GM19463 (cell line): ENCODE measurements around the gene DTHD1.

Experiments
- ATAC-seq: cut with Tn5 transposase; IDR thresholded peaks from one replicate; pipeline ENCODE4 v1.9.1; 2021; ENCODE audit warnings: mild to moderate bottlenecking, moderate library complexity; ENCODE audit not compliant: unreplicated experiment

DTHD1 gene

DNA sequence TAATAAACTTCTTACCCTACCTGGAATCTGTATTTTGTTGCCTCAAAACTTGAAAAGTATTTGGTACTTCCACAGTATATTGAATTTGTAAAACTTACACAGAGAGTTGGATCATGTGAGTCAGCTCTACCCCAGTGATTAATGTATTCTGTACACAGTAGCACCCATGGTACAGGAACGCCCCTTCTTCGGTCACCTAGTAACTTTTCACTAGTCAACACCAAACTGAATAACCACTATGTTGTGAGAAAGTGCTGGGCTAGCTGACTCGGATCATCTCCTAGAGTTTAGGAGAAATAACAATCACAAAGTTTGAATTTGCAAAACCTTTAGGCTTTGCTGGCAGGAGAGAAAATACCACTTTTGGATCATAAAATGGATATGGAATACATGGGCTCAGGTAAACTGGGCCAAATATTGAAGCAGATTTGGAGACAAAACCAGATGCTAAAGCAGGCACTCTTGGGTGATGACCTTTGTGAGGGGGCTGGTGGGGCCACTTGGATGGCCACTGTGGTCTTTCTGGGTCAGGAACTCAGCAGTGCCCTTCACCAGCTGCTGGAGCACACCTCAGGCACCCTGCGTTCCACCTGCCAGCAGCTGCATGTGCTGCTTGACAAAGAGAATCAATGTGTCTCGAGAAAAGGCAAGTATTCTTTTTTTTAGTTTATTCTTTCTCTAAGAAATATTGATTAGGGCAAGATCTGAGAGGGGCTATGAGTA lies at the start of gene DTHD1:
TSS of gene DTHD1 (plus strand) at position 233 of the 723 bp plus-strand sequence. CDS start at position 376, 143 bp downstream.
- ATAC-seq: no peak

GRCh38 chr4:36233567-36234266 lies 47.7 kb upstream of the DTHD1 start:
- no peak for ATAC-seq

DNA sequence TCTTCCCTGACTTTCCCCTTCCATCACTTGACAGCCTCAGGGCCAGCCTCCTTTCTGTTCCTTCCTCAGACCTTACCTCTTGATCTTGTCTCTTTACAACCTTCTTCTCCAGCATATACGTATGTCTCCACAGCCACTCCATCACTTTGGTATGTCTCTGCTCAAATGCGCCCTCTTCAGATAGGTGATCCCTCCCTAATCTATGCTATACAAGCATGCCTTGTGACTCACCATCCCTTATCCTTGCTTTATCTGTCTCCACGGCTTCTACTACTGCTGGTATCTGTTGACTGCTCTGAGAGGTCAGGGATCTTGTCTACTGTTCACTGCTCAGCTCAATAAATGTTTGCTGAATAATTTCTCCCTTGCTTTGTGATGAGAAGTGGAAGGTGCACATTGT lies 46.1 kb upstream of the DTHD1 start:
- no peak for ATAC-seq

GRCh38 chr4:36236159-36236558 lies 45.3 kb upstream of the DTHD1 start:
- ATAC-seq: no peak

DNA sequence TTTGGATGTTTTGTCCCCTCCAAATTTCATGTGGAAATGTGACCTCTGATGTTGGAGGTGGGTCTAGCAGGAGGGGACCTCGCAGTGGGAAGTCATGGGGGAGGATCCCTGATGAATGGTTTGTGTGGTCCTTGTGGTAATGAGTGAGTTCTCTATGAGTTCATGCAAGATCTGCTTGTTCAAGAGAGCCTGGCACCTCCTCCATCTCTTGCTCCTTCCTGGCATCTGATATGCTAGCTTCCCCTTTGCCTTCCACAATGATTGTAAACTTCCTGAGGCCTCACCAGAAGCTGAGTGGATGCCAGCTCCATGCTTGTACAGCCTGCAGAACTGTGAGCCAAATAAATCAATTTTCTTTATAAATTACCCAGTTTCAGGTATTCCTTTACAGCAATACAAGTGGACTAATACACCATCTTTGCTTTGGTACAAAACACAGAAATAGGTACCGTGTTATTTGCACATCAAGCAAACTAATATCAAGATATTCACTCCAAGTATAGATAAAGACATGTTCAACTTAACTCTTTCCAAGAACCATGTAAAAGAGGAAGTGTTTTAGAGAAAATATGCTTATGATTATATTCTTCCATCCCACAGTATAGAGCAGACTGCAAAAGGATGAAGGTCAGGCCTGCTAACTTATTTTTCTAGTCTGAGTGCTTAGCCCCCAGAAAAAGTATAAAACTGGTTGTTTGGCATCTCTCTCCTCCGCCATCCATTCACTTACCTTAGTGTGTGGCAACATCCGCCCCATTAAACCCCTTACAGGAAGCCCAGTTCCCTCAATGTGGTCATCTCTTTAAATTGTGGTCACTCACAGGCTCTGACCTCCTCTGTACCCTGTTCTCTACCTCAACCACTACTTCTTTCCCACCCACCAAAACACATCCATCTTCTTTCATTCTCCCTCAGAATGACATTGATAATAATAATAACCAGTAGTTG lies 43.8 kb upstream of the DTHD1 start:
- no peak for ATAC-seq

GRCh38 chr4:36241771-36242170 lies 39.6 kb upstream of the DTHD1 start:
- peak; percentile 35 for ATAC-seq

- no peak for ATAC-seq
Measured at GRCh38 chr4:36242629-36243354, 38.6 kb upstream of the DTHD1 start.

GRCh38 chr4:36243355-36244256 lies 37.8 kb upstream of the DTHD1 start:
- ATAC-seq: peak; percentile 29

DNA sequence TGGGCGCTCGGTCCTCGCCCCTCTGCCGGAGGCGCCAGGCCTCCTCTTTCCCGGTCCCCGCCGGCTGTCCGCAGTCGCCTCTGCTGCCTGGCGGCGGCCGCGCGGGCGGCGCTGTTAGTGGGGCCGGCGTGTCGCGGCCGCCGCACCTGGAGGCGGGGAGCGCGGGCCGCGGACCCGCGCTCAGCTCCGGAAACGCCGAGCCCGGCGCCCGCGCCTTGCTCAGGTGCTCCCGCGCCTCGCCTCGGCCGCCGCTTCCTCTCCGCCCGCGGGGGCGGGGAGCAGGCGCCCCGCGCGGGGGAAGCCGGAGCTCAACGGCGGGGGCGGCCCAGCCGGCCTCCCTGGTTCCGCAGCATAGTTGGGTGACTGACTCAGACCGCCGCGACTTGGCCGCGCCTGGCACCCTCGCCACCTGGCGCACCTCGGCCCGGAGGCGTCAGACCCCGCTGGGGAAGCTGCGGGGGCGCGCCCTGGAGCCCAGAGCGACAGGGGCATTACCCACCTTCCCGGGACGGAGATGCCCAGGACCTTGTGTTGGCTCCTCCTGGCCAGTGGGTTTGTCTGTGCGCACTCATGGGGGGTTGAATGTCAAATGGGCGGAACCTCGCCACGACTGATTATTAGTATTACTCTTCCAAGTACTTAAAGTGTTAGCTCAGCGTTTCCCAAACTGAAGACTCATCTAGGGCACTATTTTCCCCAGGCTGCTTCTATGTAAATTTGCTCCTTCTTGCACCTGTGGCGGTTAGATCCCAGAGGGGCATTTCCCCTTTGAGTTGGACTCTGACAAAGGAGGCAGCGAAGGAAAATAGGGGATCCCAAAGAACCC lies 36.9 kb upstream of the DTHD1 start, which contains the start of gene ARAP2:
TSS of gene ARAP2 (minus strand) at position 258 of the 826 bp plus-strand sequence. CDS start 15,028 bp downstream, outside the sequence.
- ATAC-seq: peak; percentile 58

GRCh38 chr4:36249610-36250009 lies 31.8 kb upstream of the DTHD1 start:
- no peak for ATAC-seq

- ATAC-seq: no peak
Measured at GRCh38 chr4:36251983-36252382, 29.4 kb upstream of the DTHD1 start.

- no peak for ATAC-seq
Measured at GRCh38 chr4:36254371-36254770, 27.0 kb upstream of the DTHD1 start.

GRCh38 chr4:36255577-36255976 lies 25.8 kb upstream of the DTHD1 start:
- peak; percentile 60 for ATAC-seq

DNA sequence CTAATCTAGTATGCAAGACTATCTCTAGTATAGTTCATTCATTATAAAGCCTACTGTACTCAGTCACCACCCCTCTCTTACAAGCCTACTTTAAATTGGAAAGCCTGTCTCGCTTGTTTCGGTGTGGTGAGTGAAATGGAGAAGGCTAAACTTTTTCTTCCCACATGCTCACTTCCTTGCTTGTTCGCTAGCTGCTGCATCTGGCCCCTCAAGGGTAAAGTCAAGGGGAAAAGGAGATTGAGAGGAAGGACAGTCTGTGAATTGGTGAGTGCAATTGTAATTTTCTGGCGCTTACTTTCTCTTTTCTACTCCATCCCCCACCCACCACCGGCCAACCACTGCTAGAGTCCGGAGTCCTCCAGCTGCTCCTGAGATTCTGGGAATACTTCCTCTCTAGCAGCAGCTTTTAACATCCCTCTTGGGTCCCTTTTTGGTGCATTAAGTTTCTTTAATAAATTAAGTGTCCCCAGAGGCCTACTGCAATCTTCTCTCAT lies 25.0 kb upstream of the DTHD1 start:
- peak; percentile 62 for ATAC-seq

DNA sequence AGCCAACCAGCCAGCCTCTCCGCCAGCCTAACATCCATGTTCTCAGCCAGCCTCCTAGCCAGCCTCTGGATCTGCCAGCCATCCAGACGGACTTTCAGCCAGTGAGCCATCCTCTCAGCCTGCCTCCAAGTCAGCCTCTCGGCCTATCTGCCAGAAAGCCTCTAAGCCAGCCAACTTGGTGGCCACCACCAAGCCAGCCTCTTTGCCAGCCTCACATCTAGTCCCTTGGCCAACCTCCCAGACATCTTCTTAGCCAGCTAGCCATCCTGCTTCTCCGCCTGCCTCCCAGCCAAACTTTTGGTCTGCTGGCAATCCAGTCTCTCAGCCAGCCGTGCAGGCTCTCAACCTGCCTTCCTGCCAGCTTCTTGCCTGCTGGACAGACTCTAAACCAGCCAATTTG lies 20.7 kb upstream of the DTHD1 start:
- ATAC-seq: no peak

GRCh38 chr4:36264207-36264826 lies 17.1 kb upstream of the DTHD1 start:
- ATAC-seq: no peak

DNA sequence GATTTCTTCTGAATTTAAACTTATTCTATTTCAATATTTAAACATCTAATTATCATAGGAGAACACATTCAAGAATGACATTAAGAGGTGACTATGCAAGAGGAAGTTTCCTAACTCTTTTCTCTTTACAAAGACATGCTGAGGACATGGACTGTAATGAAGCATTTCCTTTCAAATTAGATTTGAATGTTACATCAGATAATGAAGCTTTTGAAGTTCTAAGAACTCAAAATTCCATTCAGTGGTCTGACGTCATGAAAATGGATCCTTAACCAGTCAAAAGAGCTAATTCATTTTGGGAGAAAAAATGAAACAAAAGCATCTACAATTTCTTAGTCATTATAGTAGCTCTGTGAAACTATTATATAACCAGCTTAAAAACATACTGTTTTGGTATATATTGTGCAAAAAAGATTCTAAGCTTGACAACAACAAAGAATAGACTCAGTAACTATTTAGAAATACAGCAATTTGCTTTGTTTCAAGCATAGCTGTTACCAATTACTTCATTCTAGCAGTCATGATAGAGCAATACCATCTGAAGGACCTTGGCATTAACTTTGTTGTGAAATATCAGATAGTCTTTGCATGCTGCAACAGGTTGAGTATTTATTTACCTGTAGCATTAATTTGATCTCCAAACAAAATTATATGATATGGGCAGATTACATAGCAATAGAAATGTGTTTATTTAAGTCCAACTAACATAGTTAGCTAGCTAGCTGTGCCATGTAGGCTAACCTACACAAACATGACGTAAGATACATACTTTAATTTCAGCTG lies 13.7 kb upstream of the DTHD1 start:
- no peak for ATAC-seq
